CD4-positive, alpha-beta T cell treated with Interleukin-15 for 4 hours (primary cell): ENCODE measurements around the gene PROK1.

ENCODE experiments used
- DNase-seq: peaks from one replicate; pipeline ENCODE4 v3.0.0-alpha.2; 2020; ENCODE audit warnings: low spot score

Gene PROK1

GRCh38 chr1:110489973-110490542 lies 39.1 kb downstream of the PROK1 start:
- DNase-seq, result no peak

- DNase-seq, result no peak
These were observed 40.0 kb downstream of the PROK1 start for GRCh38 chr1:110490791-110491451.

GRCh38 chr1:110492573-110492972 lies 41.6 kb downstream of the PROK1 start:
- DNase-seq, result no peak

DNA sequence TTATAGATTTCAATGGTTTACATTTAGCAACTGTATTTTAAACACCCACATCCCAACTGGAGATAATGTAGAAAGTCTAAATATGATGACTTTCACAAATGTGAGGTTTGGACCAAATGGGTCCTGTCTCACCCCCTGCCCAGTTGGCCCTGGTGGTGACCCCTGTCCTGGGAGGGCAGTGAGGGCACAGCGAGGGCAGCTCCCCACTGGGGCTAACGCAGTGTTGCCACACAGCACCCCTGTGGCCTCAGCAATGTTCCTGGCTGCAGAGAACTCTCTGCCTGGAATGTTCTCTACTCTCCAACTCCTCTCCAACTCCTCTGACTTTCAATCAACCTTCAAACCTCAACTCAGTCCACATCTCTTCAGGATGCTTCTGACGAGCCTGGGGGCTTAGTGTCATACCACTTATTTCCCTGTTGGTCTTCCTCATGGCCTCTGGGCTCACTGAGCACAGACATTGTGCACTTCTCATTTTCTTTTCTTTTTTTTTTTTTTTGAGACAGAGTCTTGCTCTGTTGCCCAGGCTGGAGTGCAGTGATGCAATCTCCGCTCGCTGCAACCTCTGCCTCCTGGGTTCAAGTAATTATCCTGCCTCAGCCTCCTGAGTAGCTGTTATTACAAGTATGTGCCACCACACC lies 42.2 kb downstream of the PROK1 start:
- no peak for DNase-seq

DNA sequence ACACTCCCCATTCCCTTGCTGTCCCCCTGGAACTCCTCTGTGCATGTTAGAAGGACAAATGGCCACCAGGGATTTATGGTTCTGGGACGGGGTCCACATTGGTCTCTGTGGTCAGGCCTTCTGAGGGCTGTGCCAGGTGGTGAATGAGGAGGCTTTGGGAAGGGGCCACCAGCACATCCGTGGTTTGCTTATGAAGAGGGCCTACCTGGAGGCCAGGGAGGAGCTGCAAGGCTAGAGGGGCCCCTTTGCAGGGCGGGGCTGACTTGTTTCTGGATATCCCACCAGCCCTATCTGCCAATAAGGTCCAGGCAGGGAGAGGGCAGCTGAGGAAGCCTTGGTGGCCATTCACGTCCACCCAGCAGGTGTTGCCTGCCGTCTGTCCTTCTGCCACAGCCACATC lies 43.1 kb downstream of the PROK1 start:
- no peak for DNase-seq

- DNase-seq, result no peak
These were observed 43.8 kb downstream of the PROK1 start for GRCh38 chr1:110494522-110495406.

GRCh38 chr1:110495926-110496600 lies 45.1 kb downstream of the PROK1 start:
- peak; percentile 74 for DNase-seq

DNA sequence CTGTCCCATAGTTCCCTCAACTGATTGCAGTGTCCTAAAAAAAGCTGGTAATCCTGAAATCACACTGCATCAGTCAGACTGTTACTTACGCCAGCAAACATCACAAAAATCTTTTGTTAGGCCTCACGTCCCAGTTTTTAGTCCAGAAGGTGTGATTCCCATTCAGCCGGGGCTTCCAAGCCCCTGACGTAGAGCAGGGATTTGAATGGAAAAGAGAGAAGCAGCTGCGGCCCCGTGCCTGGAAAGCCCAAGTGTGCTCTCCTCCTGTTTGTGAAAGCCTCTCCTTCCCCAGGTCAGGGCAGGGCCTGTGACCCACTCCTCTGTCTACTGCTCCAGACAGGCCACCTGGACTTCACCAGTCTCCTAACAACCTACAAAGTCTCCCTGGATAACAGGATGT lies 47.3 kb downstream of the PROK1 start:
- no peak for DNase-seq

DNA sequence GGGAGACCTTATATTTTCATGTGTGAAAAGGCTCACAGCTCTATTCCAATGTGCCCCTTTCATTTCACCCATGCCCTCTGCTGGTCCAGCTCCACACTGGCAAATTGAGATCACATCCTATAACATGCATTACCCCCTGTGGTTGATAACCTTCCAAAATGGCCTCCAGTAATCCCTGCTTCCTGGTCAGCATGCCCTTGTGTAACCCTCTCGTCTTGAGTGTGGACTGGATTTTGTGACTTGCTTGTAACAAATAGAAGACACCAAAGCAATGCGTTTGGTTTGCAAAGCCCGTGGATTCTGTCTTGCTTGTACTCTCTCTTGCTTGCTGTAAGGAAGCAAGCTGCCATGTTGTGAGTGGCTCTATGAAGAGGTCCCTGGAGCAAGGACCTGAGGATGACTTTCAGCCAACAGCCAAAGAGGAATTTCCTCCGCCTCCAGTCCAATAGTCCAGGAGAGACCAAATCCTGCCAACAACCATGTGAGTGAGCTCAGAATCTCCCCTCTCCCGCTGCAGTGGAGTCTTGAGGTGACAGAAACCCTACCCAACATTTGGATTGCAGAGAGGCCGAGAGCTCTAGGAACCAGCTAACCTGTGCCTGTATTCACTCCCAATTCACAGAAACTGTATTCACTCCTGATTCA lies 50.7 kb downstream of the PROK1 start:
- DNase-seq, result no peak

- no peak for DNase-seq
These were observed 51.6 kb downstream of the PROK1 start for GRCh38 chr1:110502402-110503151.

DNA sequence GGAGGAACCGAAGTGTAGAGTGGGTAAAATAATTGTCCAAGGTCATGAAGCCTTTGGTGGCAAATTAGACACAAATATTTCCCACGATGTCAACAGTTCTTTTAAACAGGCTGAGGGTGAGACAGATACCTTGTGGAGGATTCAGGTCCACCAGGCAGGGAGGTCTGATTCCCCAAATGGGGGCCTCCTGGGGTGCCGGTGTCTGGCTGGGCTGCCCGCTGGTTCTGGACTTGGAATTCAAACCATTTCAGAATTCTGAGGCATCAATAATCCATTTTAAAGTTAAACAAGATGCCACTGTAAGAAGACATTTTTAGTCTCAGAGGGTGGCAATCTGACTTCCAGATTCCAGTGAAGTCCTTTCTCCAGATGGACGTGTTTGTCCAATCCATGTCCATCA lies 52.5 kb downstream of the PROK1 start:
- no peak for DNase-seq

DNA sequence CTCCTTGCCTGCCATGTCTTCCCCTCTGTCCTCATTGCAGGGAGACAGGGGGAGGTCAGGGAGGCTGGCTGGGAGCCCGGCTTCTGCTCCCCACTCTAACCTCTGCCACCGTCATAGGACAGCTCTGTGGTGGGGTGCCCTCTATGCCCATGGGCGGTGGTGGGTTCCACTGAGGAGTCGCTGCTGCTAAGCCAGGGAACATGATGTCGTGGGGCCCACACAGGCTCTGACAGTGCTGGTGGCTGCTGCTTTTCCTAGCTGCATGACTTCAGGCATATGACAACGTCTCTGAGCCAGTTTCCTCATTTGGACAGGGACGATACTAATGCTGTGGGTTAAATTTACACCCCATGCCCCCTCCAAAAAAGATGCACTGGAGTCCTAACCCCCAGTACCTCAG lies 53.3 kb downstream of the PROK1 start:
- DNase-seq, result no peak

- no peak for DNase-seq
These were observed 54.6 kb downstream of the PROK1 start for GRCh38 chr1:110505596-110505995.

DNA sequence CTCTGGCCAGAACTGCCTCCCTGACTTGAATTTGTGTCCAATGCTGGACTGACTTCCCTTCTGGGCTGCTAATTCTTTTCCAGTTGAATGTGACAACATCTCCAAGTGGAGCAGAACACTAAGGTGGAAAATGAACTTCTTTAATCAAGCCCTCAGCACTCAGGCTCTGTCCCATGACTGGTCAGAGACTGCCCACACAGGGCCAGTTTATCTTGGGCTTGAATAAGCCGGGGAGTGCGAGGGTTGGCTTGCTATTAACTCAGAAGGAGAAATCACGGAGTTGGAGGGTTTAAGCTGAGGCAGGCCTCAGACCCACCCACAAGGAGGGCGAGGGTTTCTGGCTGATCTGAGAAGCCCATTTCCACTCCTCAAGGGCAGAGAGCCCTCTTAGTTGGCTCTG lies 55.6 kb downstream of the PROK1 start:
- DNase-seq, result no peak
